HG03097 (cell line): ENCODE data around the gene EIF3K.

Source experiments
- ATAC-seq: cut with Tn5 transposase; IDR thresholded peaks from one replicate; pipeline ENCODE4 v1.9.1; 2021; ENCODE audit not compliant: unreplicated experiment, low FRiP score

EIF3K gene

GRCh38 chr19:38648769-38649304 is 29.8 kb downstream of the EIF3K start:
- no peak for ATAC-seq

DNA sequence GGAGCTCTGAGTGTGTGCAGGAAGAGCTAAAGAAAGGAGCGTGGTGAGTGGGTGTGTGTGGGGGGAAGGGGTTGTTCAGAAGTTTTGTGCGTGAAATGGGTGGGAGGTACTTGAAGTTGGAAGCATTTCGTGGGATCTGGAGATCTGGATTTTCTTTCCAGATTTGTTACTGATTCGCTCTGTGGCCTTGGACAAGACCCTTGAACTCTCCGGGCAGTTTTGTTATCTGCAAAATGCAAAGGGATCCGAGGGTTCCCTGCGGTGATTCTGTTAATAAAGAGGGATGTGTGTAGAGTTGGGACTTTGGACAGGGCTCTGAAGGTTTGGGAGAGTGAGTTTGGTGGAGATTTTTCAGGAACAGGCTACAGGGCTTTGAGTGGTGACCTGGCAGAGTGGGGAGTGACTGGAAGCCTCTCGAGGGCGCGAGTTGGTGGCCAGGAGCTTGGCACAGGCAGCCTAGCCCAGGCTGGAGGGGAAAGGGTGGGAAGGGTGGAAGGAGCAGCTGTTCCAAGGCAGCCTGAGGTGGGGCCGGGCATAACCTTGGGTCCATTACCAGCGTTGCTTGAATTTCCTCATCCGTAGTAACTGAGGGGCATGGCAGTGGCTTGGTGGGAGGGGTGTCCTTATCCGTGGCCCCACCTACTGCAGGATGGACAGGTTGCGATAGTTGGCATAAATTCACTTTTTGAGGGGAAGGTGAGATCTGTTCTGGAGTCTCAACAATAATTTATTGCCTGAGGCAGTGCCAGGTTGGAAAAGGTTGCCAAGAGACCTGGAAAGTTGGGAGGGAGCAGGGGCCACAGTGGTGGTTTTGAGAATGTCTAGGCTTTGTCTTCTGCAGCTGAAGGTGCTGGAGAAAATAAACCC is 30.6 kb downstream of the EIF3K start:
- no peak for ATAC-seq

DNA sequence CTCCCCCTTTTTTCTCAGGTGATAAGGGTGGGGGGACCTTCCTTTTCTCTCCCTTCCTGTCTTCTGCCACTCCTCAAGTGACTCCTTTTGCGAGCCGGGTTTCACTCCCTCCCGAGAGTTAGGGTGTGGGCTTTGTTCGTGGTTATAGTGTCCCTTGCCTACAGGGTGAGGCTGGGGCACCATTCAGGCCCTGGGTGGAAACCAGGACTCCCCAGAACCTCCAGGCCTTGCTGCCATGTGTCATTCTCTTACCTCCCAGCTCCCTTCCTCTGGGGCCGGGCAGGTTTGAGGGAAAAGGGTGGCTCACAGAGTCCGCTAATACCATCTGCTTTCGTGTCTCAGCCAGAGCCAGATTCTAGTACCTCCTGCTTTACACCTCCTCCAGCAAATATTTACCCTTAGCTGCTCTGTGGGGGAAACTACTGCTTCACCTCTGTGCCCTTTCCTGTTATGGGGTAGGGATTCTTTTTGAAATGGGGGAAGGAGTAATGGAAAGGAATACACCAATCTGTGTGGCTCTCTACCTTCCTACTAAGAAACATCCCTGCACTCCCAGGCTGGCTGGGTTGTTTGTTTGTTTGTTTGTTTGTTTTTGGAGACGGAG is 31.3 kb downstream of the EIF3K start:
- no peak for ATAC-seq

DNA sequence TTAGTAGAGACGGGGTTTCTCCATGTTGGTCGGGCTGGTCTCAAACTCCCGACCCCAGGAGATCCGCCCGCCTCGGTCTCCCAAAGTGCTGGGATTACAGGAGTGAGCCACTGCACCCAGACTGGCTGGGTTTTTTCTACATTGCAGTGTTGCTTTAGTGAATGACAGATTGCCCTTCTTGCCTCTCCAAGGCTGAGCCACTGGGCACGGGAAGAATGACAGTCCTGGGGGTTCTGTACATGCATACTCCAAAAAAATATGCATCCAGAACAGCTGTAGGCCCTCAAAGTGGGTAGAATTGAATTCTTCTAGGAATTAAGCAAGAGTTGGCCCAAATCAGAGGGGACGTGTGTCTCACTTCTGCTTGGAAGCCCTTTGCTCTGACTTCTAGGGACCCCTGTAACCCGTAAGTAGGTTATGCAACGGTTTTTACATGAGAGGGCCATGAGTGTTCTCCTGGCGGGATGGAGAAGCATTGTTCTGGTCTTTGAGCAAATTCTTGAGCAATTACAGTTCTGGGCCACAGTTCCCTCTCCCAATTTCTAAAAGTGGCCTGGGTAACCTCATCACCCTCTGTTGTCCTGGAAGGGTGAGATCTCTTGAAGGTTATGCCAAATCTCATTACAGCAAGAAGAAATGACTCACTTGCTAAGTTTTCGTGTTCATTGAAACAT is 32.1 kb downstream of the EIF3K start:
- no peak for ATAC-seq

DNA sequence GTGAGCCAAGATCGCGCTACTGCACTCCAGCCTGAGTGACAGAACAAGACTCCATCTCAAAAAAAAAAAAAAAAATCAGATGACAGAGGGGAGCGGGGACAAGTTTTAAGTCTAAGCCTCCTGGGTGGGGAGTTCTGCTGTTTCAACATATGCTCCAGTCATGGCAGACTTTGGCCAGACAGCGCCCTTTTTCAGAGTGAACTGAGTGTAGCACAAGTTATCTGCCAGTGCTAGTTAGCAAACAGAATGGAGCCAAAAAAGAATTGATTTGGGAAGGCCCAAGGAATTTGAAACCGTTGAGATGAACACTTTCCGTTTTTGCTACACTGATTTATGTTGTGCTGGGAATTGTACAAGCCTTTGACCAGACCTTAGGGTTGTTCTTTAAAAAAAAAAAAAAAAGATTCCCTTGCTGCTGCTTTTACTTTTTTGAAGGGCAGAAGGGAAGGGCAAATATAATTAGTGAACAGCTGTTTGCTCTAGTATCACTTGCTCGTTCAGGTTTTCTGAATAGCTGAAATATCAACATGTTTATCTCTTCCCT is 34.1 kb downstream of the EIF3K start:
- no peak for ATAC-seq

DNA sequence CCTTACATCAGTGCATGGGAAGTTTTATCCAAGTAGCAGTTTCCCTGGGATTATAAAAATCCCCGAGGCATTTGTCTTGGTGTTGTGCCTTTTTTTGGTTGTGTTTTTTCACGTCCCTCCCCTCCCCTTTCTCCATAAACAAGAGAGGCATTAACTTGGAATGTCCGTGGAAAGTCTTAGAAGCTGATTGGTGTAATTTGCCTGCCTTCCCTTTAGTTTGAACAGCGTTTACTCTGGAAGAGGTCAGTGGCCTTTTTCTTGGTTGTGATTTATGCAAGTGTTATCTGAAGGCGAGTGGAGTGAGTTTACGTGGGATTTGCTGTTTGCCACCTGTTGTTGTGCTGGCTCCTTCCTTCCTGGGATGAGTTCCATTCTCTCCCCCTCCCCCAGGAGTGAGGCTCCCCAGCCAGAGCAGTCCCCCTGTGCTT is 35.7 kb downstream of the EIF3K start:
- ATAC-seq: no peak

- ATAC-seq: peak; percentile 43
Measured at GRCh38 chr19:38655148-38655824, 36.3 kb downstream of the EIF3K start.

- ATAC-seq: no peak
Measured at GRCh38 chr19:38656171-38656981, 37.4 kb downstream of the EIF3K start.

DNA sequence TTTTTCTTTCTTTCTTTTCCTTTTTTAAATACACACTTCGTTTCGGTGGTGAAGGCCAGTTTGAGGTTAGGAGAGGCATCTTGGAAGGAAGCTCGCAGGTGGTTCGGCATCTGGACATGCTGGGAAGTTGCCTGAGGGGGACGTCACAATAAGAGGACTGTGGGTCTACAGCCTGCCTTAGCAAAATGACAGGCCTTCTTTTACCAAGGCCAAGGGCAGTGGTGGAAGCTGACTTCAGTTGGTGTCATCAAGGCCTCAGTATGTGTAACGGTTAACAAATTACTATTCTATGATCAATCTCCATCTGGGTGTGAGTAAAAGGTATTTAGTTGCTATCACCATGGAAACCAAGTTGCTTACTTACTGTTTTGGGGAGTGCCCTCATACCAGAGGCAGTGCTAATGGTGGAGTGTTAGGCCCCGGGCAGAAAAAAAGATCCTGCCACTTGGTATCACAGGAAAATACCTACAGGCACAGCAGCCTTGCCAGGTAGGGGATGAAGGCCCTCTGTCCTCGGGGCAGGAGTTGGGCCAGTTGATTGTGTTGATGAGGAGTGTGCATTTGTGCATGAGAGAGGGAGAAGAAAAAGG is 38.7 kb downstream of the EIF3K start:
- ATAC-seq: no peak

- ATAC-seq: no peak
Measured at GRCh38 chr19:38658462-38659306, 39.7 kb downstream of the EIF3K start.

- ATAC-seq: no peak
Measured at GRCh38 chr19:38660724-38661123, 41.7 kb downstream of the EIF3K start.

GRCh38 chr19:38661136-38661535 is 42.1 kb downstream of the EIF3K start:
- no peak for ATAC-seq

- no peak for ATAC-seq
Measured at GRCh38 chr19:38661996-38662395, 43.0 kb downstream of the EIF3K start.

GRCh38 chr19:38662537-38663155 is 43.7 kb downstream of the EIF3K start:
- no peak for ATAC-seq

- ATAC-seq: no peak
Measured at GRCh38 chr19:38663156-38663651, 44.2 kb downstream of the EIF3K start.

DNA sequence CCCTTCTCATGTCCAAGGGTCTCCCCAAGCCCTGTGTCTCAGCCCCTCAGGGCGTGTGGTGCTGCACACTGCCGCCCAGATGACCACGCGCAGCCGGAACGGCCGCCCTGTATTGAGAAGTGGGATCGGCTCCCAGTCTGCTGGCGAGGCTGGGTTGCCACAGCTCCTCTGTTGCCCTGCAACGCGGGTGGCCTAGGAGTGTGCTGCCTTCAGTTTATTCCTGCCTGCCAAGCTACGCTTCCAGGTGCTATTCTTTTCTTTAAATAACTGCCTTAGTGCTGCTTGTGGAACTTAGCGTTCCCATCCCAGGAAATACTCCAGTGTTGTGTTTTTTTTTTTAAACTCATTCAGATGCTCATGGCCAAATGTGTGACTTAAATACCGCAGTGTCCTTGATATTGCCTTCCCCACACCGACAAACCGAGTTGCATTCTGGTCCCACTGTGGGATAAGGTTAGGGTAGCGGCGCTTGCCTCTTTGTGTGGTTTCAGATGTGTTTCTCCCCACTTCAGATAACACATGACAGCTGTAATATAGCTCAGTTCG is 45.0 kb downstream of the EIF3K start:
- no peak for ATAC-seq

GRCh38 chr19:38664503-38665211 is 45.7 kb downstream of the EIF3K start:
- ATAC-seq: no peak
